Stimulated activated CD8-positive, alpha-beta memory T cell treated with anti-CD3 and anti-CD28 coated beads, Interleukin-4, amount 100 ng/mL, for 24 hours (primary cell): ENCODE results near the gene DSCAM.

Source experiments
- DNase-seq: peaks from one replicate; pipeline ENCODE4 v3.0.0-alpha.2; 2020; ENCODE audit warnings: low read depth

The DSCAM gene

GRCh38 chr21:40770435-40771055 lies 76.4 kb downstream of the DSCAM start:
- no peak for DNase-seq

- no peak for DNase-seq
These were observed 77.7 kb downstream of the DSCAM start for GRCh38 chr21:40769231-40769630.

- no peak for DNase-seq
These were observed 78.9 kb downstream of the DSCAM start for GRCh38 chr21:40768056-40768455.

- DNase-seq = no peak
These were observed 80.6 kb downstream of the DSCAM start for GRCh38 chr21:40766381-40766780.

GRCh38 chr21:40765811-40766210 lies 81.1 kb downstream of the DSCAM start:
- DNase-seq = no peak

GRCh38 chr21:40760821-40761220 lies 86.1 kb downstream of the DSCAM start:
- DNase-seq = no peak

- no peak for DNase-seq
These were observed 87.9 kb downstream of the DSCAM start for GRCh38 chr21:40759061-40759460.

- DNase-seq = no peak
These were observed 89.6 kb downstream of the DSCAM start for GRCh38 chr21:40757366-40757765.

- no peak for DNase-seq
These were observed 92.5 kb downstream of the DSCAM start for GRCh38 chr21:40754466-40754865.

- DNase-seq = no peak
These were observed 93.2 kb downstream of the DSCAM start for GRCh38 chr21:40753756-40754155.

GRCh38 chr21:40752125-40752524 lies 94.8 kb downstream of the DSCAM start:
- no peak for DNase-seq

- no peak for DNase-seq
These were observed 95.7 kb downstream of the DSCAM start for GRCh38 chr21:40751221-40751620.

GRCh38 chr21:40736145-40736544 lies 110.8 kb downstream of the DSCAM start:
- no peak for DNase-seq

GRCh38 chr21:40733024-40733397 lies 113.9 kb downstream of the DSCAM start:
- DNase-seq = no peak

GRCh38 chr21:40732253-40733023 lies 114.5 kb downstream of the DSCAM start:
- no peak for DNase-seq

GRCh38 chr21:40731206-40731605 lies 115.8 kb downstream of the DSCAM start:
- no peak for DNase-seq

GRCh38 chr21:40730426-40730800 lies 116.5 kb downstream of the DSCAM start:
- DNase-seq = no peak

- no peak for DNase-seq
These were observed 117.1 kb downstream of the DSCAM start for GRCh38 chr21:40729761-40730425.

- DNase-seq = no peak
These were observed 123.0 kb downstream of the DSCAM start for GRCh38 chr21:40723966-40724365.

- DNase-seq = no peak
These were observed 123.6 kb downstream of the DSCAM start for GRCh38 chr21:40723317-40723716.

- DNase-seq = no peak
These were observed 127.3 kb downstream of the DSCAM start for GRCh38 chr21:40719615-40720014.

GRCh38 chr21:40717028-40717427 lies 129.9 kb downstream of the DSCAM start:
- no peak for DNase-seq

GRCh38 chr21:40714536-40714935 lies 132.4 kb downstream of the DSCAM start:
- DNase-seq = no peak
